HL-60 (cell line): ENCODE measurements around the gene SLCO2A1.

Source experiments
- GABPA ChIP-seq: IDR thresholded peaks from 2 replicates; pipeline ENCODE4 v1.6.1; 2012; ENCODE audit warnings: low read depth
- POLR2AphosphoS5 ChIP-seq: IDR thresholded peaks from 2 replicates; pipeline ENCODE4 v1.6.1; 2012; ENCODE audit warnings: low read depth
- SPI1 ChIP-seq: IDR thresholded peaks from 2 replicates; pipeline ENCODE4 v1.6.1; 2012; ENCODE audit warnings: low read depth, mild to moderate bottlenecking, borderline replicate concordance
- TF ChIP-seq, protein P1 (sequence below): IDR thresholded peaks from one replicate; pipeline ENCODE4 v1.5.1; 2011; ENCODE audit warnings: low read length, control low read depth, inconsistent platforms; ENCODE audit not compliant: insufficient read depth

DNA sequence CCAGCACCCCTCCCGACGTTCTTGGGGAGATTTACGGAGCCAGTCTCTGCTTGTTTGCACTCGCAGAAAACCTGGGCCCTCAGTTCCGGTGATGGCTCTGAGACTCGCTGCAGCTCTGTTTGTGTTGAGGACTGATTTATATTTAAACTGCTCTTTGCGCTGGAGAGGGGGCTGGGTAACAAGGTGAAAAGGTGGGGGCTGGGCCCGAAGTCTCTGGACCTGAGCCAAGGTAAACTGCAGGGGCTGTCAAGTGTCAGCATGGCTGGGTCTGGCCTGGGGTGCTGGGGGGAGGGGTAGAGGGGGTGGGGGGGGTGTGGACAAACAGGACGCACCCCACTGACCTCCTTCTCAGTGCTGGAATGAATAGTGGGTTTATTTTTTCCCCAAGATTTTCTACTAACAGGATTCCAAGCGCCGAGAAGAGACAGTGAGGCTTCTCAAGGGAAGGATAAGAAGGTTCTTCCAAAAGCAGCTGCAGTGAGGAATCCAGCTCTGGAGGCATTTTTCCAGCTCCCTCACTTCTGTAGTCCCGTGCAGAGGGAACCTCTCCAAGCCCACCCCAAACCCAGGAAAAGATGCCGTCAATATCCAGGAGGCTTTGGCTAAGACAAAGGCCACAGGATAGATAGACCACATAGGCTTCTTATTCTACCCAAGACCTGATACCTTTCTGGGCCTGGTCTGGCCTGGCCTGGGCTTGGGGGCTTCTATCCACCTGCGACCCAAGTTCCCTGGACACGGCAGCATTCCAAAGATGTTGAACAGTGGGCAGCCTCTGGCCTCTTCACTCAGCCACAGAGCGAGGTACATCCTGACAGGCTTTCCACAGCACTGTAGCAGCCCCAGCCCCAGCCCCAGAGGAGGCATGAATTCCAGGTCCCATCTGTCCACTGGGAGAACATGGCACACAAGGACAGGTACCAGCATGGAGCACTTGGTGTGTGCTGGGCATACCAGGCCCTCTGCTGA, 938 bp upstream of the SLCO2A1 start:
- TF ChIP-seq, protein P1, sequence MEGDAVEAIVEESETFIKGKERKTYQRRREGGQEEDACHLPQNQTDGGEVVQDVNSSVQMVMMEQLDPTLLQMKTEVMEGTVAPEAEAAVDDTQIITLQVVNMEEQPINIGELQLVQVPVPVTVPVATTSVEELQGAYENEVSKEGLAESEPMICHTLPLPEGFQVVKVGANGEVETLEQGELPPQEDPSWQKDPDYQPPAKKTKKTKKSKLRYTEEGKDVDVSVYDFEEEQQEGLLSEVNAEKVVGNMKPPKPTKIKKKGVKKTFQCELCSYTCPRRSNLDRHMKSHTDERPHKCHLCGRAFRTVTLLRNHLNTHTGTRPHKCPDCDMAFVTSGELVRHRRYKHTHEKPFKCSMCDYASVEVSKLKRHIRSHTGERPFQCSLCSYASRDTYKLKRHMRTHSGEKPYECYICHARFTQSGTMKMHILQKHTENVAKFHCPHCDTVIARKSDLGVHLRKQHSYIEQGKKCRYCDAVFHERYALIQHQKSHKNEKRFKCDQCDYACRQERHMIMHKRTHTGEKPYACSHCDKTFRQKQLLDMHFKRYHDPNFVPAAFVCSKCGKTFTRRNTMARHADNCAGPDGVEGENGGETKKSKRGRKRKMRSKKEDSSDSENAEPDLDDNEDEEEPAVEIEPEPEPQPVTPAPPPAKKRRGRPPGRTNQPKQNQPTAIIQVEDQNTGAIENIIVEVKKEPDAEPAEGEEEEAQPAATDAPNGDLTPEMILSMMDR: no peak
- no peak for TF ChIP-seq GABPA
- no peak for TF ChIP-seq POLR2AphosphoS5
- no peak for TF ChIP-seq SPI1
